ENCODE results near the gene MYLIP. TPM values are rescaled to one million over a fixed set of nuclear protein-coding genes. Genes with fewer than 3 reads are reported as not detected.

Gene MYLIP
- total RNA-seq, 4 donors from 2014 or later: 33.5 to 61.8 (median 35.3) TPM

- no peak for TF ChIP-seq EP300 (IDR thresholded peaks at IDR 0.05)
- TF ChIP-seq POLR2A (IDR thresholded peaks at IDR 0.05; ENCODE audit: low read depth): no peak
- TF ChIP-seq POLR2AphosphoS5 (IDR thresholded peaks at IDR 0.05): no peak
Observed at GRCh38 chr6:16104624-16105433, 24.1 kb upstream of the MYLIP start.

GRCh38 chr6:16105854-16106253 is 23.0 kb upstream of the MYLIP start:
- no peak overlapping the region for H3K27ac ChIP-seq (replicated peaks in 1 of 4)
- intact Hi-C loops (cut with DNase I): no loop called here
- no peaks in the 10 kb centered on the region for H3K9me3 ChIP-seq
- H3K4me3 ChIP-seq: no peak overlapping the region
- 62% methylated on average over 4 of the region's 4 CpGs for WGBS
- H3K4me1 ChIP-seq: peaks cover 0 to 14% (median 0%) of the 10 kb centered on the region in 4 donors
- TF ChIP-seq POLR2AphosphoS5 (IDR thresholded peaks at IDR 0.05) (no peak), CTCF (IDR thresholded peaks at IDR 0.05) (no peak), EP300 (IDR thresholded peaks at IDR 0.05) (no peak), POLR2A (IDR thresholded peaks at IDR 0.05; ENCODE audit: low read depth) (no peak)
- no peaks in the 10 kb centered on the region for H3K36me3 ChIP-seq
- DNase-seq (ENCODE audit: extremely low spot score): no peak
- no peaks in the 10 kb centered on the region for H3K27me3 ChIP-seq

More at GRCh38 chr6:16104624-16105433, 24.1 kb upstream of the MYLIP start:
- Histone ChIP-seq H3K9me3 (no peaks in the 10 kb centered on the region), H3K4me3 (no peak overlapping the region), H3K27ac (replicated peaks in 1 of 4) (no peak overlapping the region), H3K27me3 (no peaks in the 10 kb centered on the region), H3K4me1 (peaks cover 0 to 11% (median 0%) of the 10 kb centered on the region in 4 donors), H3K36me3 (no peaks in the 10 kb centered on the region)
- no peak for DNase-seq (ENCODE audit: extremely low spot score)
- intact Hi-C loops (cut with DNase I): no loop called here
- 90% methylated on average over 12 of the region's 12 CpGs for WGBS

GRCh38 chr6:16106991-16107787 is 21.7 kb upstream of the MYLIP start:
- intact Hi-C loops (cut with DNase I): no loop called here
- 99% methylated on average over 8 of the region's 8 CpGs for WGBS
- no peak overlapping the region for H3K4me3 ChIP-seq
- no peaks in the 10 kb centered on the region for H3K36me3 ChIP-seq
- H3K27me3 ChIP-seq: no peaks in the 10 kb centered on the region
- no peak for TF ChIP-seq POLR2A (IDR thresholded peaks at IDR 0.05; ENCODE audit: low read depth)
- no peak for TF ChIP-seq POLR2AphosphoS5 (IDR thresholded peaks at IDR 0.05)
- no peak for TF ChIP-seq CTCF (IDR thresholded peaks at IDR 0.05)
- no peak for TF ChIP-seq EP300 (IDR thresholded peaks at IDR 0.05)
- DNase-seq (ENCODE audit: extremely low spot score): no peak
- H3K27ac ChIP-seq (replicated peaks in 1 of 4): no peak overlapping the region
- H3K4me1 ChIP-seq: peaks cover 0 to 14% (median 0%) of the 10 kb centered on the region in 4 donors
- no peaks in the 10 kb centered on the region for H3K9me3 ChIP-seq

GRCh38 chr6:16108419-16108818 is 20.5 kb upstream of the MYLIP start:
- Histone ChIP-seq H3K4me1 (peaks cover 0 to 14% (median 0%) of the 10 kb centered on the region in 4 donors), H3K27ac (replicated peaks in 1 of 4) (no peak overlapping the region), H3K9me3 (no peaks in the 10 kb centered on the region), H3K36me3 (no peaks in the 10 kb centered on the region), H3K4me3 (no peak overlapping the region), H3K27me3 (no peaks in the 10 kb centered on the region)
- WGBS: 84% methylated on average over 5 of the region's 5 CpGs
- intact Hi-C loops (cut with DNase I): no loop called here
- no peak for TF ChIP-seq POLR2A (IDR thresholded peaks at IDR 0.05; ENCODE audit: low read depth)
- TF ChIP-seq EP300 (IDR thresholded peaks at IDR 0.05): no peak
- DNase-seq (ENCODE audit: extremely low spot score): no peak

- Histone ChIP-seq H3K4me1 (peaks cover 0 to 14% (median 0%) of the 10 kb centered on the region in 4 donors), H3K27ac (replicated peaks in 1 of 4) (no peak overlapping the region), H3K36me3 (no peaks in the 10 kb centered on the region), H3K9me3 (no peaks in the 10 kb centered on the region), H3K4me3 (no peak overlapping the region), H3K27me3 (no peaks in the 10 kb centered on the region)
- TF ChIP-seq POLR2A (IDR thresholded peaks at IDR 0.05; ENCODE audit: low read depth): no peak
- no peak for TF ChIP-seq POLR2AphosphoS5 (IDR thresholded peaks at IDR 0.05)
- no peak for TF ChIP-seq CTCF (IDR thresholded peaks at IDR 0.05)
- no peak for TF ChIP-seq EP300 (IDR thresholded peaks at IDR 0.05)
- DNase-seq (ENCODE audit: extremely low spot score): no peak
- intact Hi-C loops (cut with DNase I): no loop called here
- WGBS: 66% methylated on average over 5 of the region's 5 CpGs
Observed at GRCh38 chr6:16108921-16109658, 19.8 kb upstream of the MYLIP start.
